ENCODE data around the gene TVP23C.

GRCh38 chr17:15483431-15483830 lies 79.9 kb downstream of the TVP23C start:
- TF ChIP-seq, protein P1, sequence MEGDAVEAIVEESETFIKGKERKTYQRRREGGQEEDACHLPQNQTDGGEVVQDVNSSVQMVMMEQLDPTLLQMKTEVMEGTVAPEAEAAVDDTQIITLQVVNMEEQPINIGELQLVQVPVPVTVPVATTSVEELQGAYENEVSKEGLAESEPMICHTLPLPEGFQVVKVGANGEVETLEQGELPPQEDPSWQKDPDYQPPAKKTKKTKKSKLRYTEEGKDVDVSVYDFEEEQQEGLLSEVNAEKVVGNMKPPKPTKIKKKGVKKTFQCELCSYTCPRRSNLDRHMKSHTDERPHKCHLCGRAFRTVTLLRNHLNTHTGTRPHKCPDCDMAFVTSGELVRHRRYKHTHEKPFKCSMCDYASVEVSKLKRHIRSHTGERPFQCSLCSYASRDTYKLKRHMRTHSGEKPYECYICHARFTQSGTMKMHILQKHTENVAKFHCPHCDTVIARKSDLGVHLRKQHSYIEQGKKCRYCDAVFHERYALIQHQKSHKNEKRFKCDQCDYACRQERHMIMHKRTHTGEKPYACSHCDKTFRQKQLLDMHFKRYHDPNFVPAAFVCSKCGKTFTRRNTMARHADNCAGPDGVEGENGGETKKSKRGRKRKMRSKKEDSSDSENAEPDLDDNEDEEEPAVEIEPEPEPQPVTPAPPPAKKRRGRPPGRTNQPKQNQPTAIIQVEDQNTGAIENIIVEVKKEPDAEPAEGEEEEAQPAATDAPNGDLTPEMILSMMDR (IDR thresholded peaks at IDR 0.05; ENCODE audit: extremely low read depth in 1 of 2, insufficient read depth in 1 of 2, low read depth in 1 of 2, low read length in 2 of 2): no peak
- TF ChIP-seq POLR2AphosphoS5 (IDR thresholded peaks at IDR 0.05; ENCODE audit: insufficient read depth, low read depth, low read length) (no peak), GATA2 (IDR thresholded peaks at IDR 0.05; ENCODE audit: insufficient read depth, insufficient read length, low read depth, low read length) (no peak), JUN (IDR thresholded peaks at IDR 0.05; ENCODE audit: borderline replicate concordance, insufficient read depth, insufficient read length, low read depth) (no peak), MYC (IDR thresholded peaks at IDR 0.05; ENCODE audit: low read depth, low read length) (no peak)
- TF ChIP-seq, protein P2, sequence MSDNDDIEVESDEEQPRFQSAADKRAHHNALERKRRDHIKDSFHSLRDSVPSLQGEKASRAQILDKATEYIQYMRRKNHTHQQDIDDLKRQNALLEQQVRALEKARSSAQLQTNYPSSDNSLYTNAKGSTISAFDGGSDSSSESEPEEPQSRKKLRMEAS (IDR thresholded peaks at IDR 0.05; ENCODE audit: insufficient read depth, insufficient read length): no peak

Measured in endothelial cell of umbilical vein (primary cell).